CD4-positive, alpha-beta T cell (primary cell): ENCODE data around the gene PTPRN2. TPM values are rescaled to one million over a fixed set of nuclear protein-coding genes. Genes with fewer than 3 reads are reported as not detected.

Experiments
- ATAC-seq: fragments of 200-7000 bp; cut with Tn5 transposase; one replicate; pipeline ENCODE4 v1.10.0; 2022; ENCODE audit warnings: mild to moderate bottlenecking; ENCODE audit not compliant: poor library complexity
- CTCF ChIA-PET: fragments of 350-600 bp; sonication (Branson Sonifier 250); formaldehyde crosslinking; loops from one replicate; lab custom pipeline; 2021; ENCODE audit warnings: antibody characterized with exemption, inconsistent platforms; lab: Charles Lee
- POLR2A ChIA-PET: fragments of 350-600 bp; sonication (Branson Sonifier 250); formaldehyde crosslinking; loops from one replicate; lab custom pipeline; 2021; ENCODE audit warnings: antibody characterized with exemption, inconsistent platforms; lab: Charles Lee
- DNase-seq, 14 experiments: peaks; one replicate each; pipeline ENCODE4 v3.0.0-alpha.2; 2013 to 2020; ENCODE audit warnings: mixed read lengths in 2 of 14
- H3K27ac ChIP-seq, 2 donors: one replicate each; pipeline versions ENCODE4 v1.5.1 to v1.7.0; 2013; ENCODE audit warnings: low read length in 2 of 2, low read depth in 1 of 2, mild to moderate bottlenecking in 1 of 2
- H3K27me3 ChIP-seq, 2 experiments: 1 replicate in 1 of 2; 2 replicates in 1 of 2; pipeline versions ENCODE4 v1.6.1 to v1.7.0; 2013; ENCODE audit warnings: low read length in 2 of 2, control low read depth in 1 of 2, mild to moderate bottlenecking in 1 of 2, moderate library complexity in 1 of 2; ENCODE audit not compliant: insufficient read depth in 2 of 2, control insufficient read depth in 1 of 2
- H3K36me3 ChIP-seq: one replicate; pipeline ENCODE4 v1.6.1; 2013; ENCODE audit warnings: low read length, control low read depth; ENCODE audit not compliant: insufficient read depth
- H3K4me1 ChIP-seq: one replicate; pipeline ENCODE4 v1.6.1; 2013; ENCODE audit warnings: low read length, control low read depth; ENCODE audit not compliant: insufficient read depth
- H3K4me3 ChIP-seq: one replicate; pipeline ENCODE4 v1.5.1; 2013; ENCODE audit warnings: mild to moderate bottlenecking, low read length, moderate library complexity
- H3K9me3 ChIP-seq, 2 experiments: 1 replicate in 1 of 2; 2 replicates in 1 of 2; pipeline versions ENCODE4 v1.6.1 to v1.7.0; 2013; ENCODE audit warnings: low read length in 2 of 2, mild to moderate bottlenecking in 2 of 2, control low read depth in 1 of 2, moderate library complexity in 1 of 2; ENCODE audit not compliant: control insufficient read depth in 1 of 2, insufficient read depth in 1 of 2
- H3K27ac Mint-ChIP-seq: one replicate; pipeline ENCODE4 v1.8.0; 2020; ENCODE audit warnings: mixed read lengths
- H3K27me3 Mint-ChIP-seq: one replicate; pipeline ENCODE4 v1.8.0; 2021; ENCODE audit warnings: mixed read lengths
- H3K36me3 Mint-ChIP-seq: one replicate; pipeline ENCODE4 v1.8.0; 2021; ENCODE audit warnings: low read depth, mixed read lengths
- H3K4me1 Mint-ChIP-seq: one replicate; pipeline ENCODE4 v1.8.0; 2021; ENCODE audit warnings: low read depth, mixed read lengths
- H3K4me3 Mint-ChIP-seq: one replicate; pipeline ENCODE4 v1.8.0; 2020; ENCODE audit warnings: mild to moderate bottlenecking, mixed read lengths
- H3K9me3 Mint-ChIP-seq: one replicate; pipeline ENCODE4 v1.8.0; 2020; ENCODE audit warnings: mixed read lengths
- intact Hi-C, 2 experiments: fragments of 100-400 bp; cut with DNase I in 1 of 2; cut with micrococcal nuclease in 1 of 2; formaldehyde crosslinking; loops; one replicate each; pipeline versions ENCODE4 v1.15.1 to v1.9.0; 2023 to 2025; cut with DNase I, micrococcal nuclease
- total RNA-seq, 174 experiments: library from RNA in 2 of 174; stranded (reverse) in 2 of 174; gene quantifications; one replicate each; pipeline ENCODE4 v1.2.3 and lab custom pipeline; 2021 to 2026
- TF ChIP-seq, protein P1 (sequence below): fragments of 200-600 bp; IDR thresholded peaks from one replicate; pipeline ENCODE4 v1.8.0; 2022; ENCODE audit warnings: antibody characterized with exemption, mild to moderate bottlenecking

The PTPRN2 gene
- total RNA-seq, 2 experiments from 2014 or later: 0.34 to 0.44 TPM

DNA sequence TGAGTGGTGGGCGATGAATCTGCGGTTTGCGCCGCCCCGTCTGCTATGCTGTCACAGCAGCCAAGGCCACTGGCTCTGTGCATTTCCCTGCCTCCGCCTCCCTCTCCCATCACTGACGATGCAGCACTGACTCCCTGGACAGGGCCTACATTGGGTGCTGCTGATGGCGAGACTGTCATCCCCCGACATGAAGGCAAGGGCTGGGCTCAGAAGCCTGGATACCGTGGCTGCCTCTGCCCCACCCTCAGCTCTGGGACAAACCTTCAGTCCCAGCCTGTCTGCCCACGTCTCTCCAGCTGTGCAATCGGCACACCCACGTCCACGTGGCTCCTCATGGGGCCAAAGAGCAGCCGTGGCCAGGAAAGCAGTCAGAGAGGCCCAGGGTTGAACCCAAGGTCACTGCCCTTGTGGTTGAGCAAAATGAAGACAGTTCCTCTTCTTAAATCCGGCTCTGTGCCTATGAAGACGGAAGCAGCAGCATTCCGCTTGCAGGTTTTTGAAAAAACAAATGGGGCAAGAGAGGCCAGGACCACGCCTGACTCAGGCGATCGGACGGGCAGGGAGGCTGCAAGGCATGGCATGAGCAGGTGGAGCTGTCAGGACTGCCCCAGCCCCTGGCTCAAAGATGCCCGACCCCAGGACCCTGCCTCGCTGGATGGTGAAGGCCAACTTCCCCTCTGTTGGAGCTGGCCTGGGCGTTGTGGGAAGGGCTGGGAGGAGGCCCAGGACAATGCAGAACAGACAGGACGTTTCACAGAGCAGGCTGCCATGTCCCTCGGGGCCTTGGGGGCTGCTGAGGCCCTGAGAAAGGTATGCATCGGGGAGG, 733.3 kb downstream of the PTPRN2 start:
- H3K27me3 Mint-ChIP-seq: no peaks in the 10 kb centered on the region
- ATAC-seq (no peak), DNase-seq (peak in 3 of 14 experiments; percentile 35 to 67 (median 55))
- no peaks in the 10 kb centered on the region for H3K36me3 ChIP-seq
- peaks cover 0 to 7% of the 10 kb centered on the region in 2 experiments for H3K9me3 ChIP-seq
- H3K36me3 Mint-ChIP-seq: no peaks in the 10 kb centered on the region
- ChIA-PET POLR2A (no interaction called here), CTCF (no interaction called here)
- no peak overlapping the region for H3K4me3 Mint-ChIP-seq
- intact Hi-C loops: no loop called here
- peaks cover 13% of the 10 kb centered on the region for H3K4me1 ChIP-seq
- no peak overlapping the region for H3K27ac ChIP-seq
- no peaks in the 10 kb centered on the region for H3K9me3 Mint-ChIP-seq
- TF ChIP-seq, protein P1, sequence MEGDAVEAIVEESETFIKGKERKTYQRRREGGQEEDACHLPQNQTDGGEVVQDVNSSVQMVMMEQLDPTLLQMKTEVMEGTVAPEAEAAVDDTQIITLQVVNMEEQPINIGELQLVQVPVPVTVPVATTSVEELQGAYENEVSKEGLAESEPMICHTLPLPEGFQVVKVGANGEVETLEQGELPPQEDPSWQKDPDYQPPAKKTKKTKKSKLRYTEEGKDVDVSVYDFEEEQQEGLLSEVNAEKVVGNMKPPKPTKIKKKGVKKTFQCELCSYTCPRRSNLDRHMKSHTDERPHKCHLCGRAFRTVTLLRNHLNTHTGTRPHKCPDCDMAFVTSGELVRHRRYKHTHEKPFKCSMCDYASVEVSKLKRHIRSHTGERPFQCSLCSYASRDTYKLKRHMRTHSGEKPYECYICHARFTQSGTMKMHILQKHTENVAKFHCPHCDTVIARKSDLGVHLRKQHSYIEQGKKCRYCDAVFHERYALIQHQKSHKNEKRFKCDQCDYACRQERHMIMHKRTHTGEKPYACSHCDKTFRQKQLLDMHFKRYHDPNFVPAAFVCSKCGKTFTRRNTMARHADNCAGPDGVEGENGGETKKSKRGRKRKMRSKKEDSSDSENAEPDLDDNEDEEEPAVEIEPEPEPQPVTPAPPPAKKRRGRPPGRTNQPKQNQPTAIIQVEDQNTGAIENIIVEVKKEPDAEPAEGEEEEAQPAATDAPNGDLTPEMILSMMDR: no peak
- H3K4me3 ChIP-seq: no peak overlapping the region
- H3K27ac Mint-ChIP-seq: no peak overlapping the region
- peaks cover 12% of the 10 kb centered on the region for H3K4me1 Mint-ChIP-seq
- no peaks in the 10 kb centered on the region for H3K27me3 ChIP-seq

DNA sequence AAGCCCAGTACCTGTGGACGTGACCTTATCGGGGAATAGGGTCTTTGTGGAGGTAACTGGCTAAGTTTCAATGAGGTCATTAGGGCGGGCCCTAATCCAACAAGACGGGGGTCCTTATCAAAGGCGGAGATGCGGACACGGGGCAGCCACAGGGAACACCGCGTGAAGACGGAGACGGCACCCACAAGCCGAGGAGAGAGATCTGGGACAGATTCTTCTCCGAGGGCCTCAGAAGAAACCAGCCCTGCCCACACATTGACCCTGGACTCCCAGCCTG, 733.9 kb downstream of the PTPRN2 start:
- no peak overlapping the region for H3K27ac Mint-ChIP-seq

DNA sequence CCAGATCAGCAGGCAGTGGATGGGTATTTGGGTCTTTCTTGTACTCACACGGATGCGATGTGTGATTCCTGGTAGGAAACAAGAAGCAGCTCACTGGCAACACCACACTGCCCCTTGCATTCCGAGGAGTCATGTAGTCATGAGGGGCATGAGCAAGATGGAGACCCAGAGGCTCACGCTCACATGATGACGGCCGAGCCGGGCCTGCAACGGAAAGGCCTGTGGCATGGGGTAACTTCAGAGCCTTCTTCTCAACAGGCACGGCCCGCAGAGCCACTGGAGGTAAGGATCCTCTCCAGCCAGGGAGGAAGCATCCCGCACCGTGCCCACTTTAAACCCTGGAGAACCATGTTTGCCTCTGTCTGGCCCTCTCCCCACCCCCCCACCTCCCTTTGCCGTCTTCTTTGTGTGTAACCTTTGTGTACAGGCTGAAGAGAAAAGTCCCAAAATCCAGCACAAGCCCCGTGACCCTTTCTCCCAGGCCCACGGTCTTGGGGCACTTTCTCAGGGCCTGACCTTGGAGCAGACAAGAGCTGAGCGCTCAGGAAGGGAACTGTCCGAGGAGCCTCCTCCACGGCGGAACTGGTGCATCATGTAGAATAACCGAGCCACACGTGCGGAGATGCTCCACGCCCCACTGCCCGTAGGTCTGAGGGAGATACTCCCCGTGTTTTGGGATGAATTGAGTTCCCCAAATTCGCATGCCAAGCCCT, 734.4 kb downstream of the PTPRN2 start:
- H3K4me3 Mint-ChIP-seq: no peak overlapping the region
- intact Hi-C loops: no loop called here
- CTCF ChIA-PET: no interaction called here
- H3K27me3 Mint-ChIP-seq: no peaks in the 10 kb centered on the region
- Histone ChIP-seq H3K36me3 (no peaks in the 10 kb centered on the region), H3K27me3 (no peaks in the 10 kb centered on the region), H3K27ac (no peak overlapping the region), H3K4me3 (no peak overlapping the region), H3K9me3 (peaks cover 0 to 16% of the 10 kb centered on the region in 2 experiments), H3K4me1 (peaks cover 13% of the 10 kb centered on the region)
- no peak overlapping the region for H3K27ac Mint-ChIP-seq
- H3K9me3 Mint-ChIP-seq: no peaks in the 10 kb centered on the region
- ATAC-seq (no peak), DNase-seq (no peak)
- H3K4me1 Mint-ChIP-seq: peaks cover 12% of the 10 kb centered on the region
- no peaks in the 10 kb centered on the region for H3K36me3 Mint-ChIP-seq
- POLR2A ChIA-PET: interaction anchor here (1.1 to 2.5 kb wide), 2 partner anchors 17 to 192 kb away, joined by 3 to 14 read pairs; no protein-coding TSS in a partner anchor
- TF ChIP-seq, protein P1: no peak

More for the DNA sequence above, 733.9 kb downstream of the PTPRN2 start:
- CTCF ChIA-PET: no interaction called here
- no peak overlapping the region for H3K4me3 Mint-ChIP-seq
- DNase-seq (no peak), ATAC-seq (no peak)
- Histone ChIP-seq H3K4me3 (no peak overlapping the region), H3K4me1 (peaks cover 13% of the 10 kb centered on the region), H3K36me3 (no peaks in the 10 kb centered on the region), H3K9me3 (peaks cover 0 to 13% of the 10 kb centered on the region in 2 experiments), H3K27ac (no peak overlapping the region), H3K27me3 (no peaks in the 10 kb centered on the region)
- TF ChIP-seq, protein P1: no peak
- H3K9me3 Mint-ChIP-seq: no peaks in the 10 kb centered on the region
- H3K27me3 Mint-ChIP-seq: no peaks in the 10 kb centered on the region
- POLR2A ChIA-PET: no interaction called here
- H3K36me3 Mint-ChIP-seq: no peaks in the 10 kb centered on the region
- peaks cover 12% of the 10 kb centered on the region for H3K4me1 Mint-ChIP-seq
- intact Hi-C loops: no loop called here
